Esophagus muscularis mucosa (tissue), 4 donors: ENCODE measurements around the gene NDUFAF8. TPM values are rescaled to one million over a fixed set of nuclear protein-coding genes. Genes with fewer than 3 reads are reported as not detected.

Experiments used
- DNase-seq: peaks from one replicate; pipeline ENCODE4 v3.0.0-alpha.2; 2017; ENCODE audit errors: extremely low spot score
- H3K27ac ChIP-seq, 4 donors: fragments of 200-600 bp; sonication (generic); replicated peaks in 1 of 4; 1 replicate in 3 of 4; 2 replicates in 1 of 4; pipeline ENCODE4 v1.5.1; 2016 to 2019; ENCODE audit warnings: mild to moderate bottlenecking in 1 of 4
- H3K27me3 ChIP-seq, 4 donors: fragments of 200-600 bp; sonication (generic); one replicate each; pipeline versions ENCODE4 v1.5.1 to v1.6.0; 2016 to 2019
- H3K36me3 ChIP-seq, 4 donors: fragments of 200-600 bp; sonication (generic); one replicate each; pipeline ENCODE4 v1.5.1; 2016 to 2019
- H3K4me1 ChIP-seq, 4 donors: fragments of 200-600 bp; sonication (generic); one replicate each; pipeline ENCODE4 v1.5.1; 2016 to 2019
- H3K4me3 ChIP-seq, 4 donors: fragments of 200-600 bp; sonication (generic); 1 replicate in 2 of 4; 2 replicates in 2 of 4; pipeline ENCODE4 v1.5.1; 2016 to 2019; ENCODE audit warnings: mild to moderate bottlenecking in 4 of 4, moderate library complexity in 1 of 4
- H3K9me3 ChIP-seq, 4 donors: fragments of 200-600 bp; sonication (generic); 1 replicate in 3 of 4; 2 replicates in 1 of 4; pipeline ENCODE4 v1.5.1; 2016 to 2019
- EP300 ChIP-seq: sonication (generic); formaldehyde crosslinking; IDR thresholded peaks from one replicate; pipeline ENCODE4 v1.6.1; 2017; ENCODE audit warnings: antibody characterized with exemption
- POLR2A ChIP-seq: fragments of 450-650 bp; IDR thresholded peaks from one replicate; pipeline ENCODE4 v1.6.1; 2017; ENCODE audit warnings: antibody characterized with exemption, moderate library complexity, mild to moderate bottlenecking, low read depth
- POLR2AphosphoS5 ChIP-seq, 2 donors: sonication (generic); formaldehyde crosslinking; IDR thresholded peaks; one replicate each; pipeline ENCODE4 v1.6.1; 2017; ENCODE audit warnings: antibody characterized with exemption in 2 of 2
- WGBS: methylation state at CpG from one replicate; pipeline ENCODE4 v1.1.5; 2018; 5-methylcytosine and 5-hydroxymethylcytosine counted together
- intact Hi-C: fragments of 100-400 bp; cut with DNase I; formaldehyde crosslinking; loops from one replicate; pipeline ENCODE4 v1.15.1; 2023
- total RNA-seq, 4 donors: library from RNA; depleted of rRNA; stranded (reverse); fragments of >200 nt; gene quantifications; one replicate each; pipeline versions ENCODE4 v1.1.0 to v1.2.1, GENCODE V29; 2016
- TF ChIP-seq, protein P1 (sequence below), 3 experiments: fragments of 200-600 bp in 2 of 3; fragments of 450-650 bp in 1 of 3; sonication (generic) in 2 of 3; IDR thresholded peaks; one replicate each; pipeline ENCODE4 v1.5.1; 2017 to 2019; ENCODE audit warnings: antibody characterized with exemption in 3 of 3, mild to moderate bottlenecking in 2 of 3, moderate library complexity in 1 of 3

NDUFAF8 gene
- total RNA-seq, 4 donors from 2014 or later = 34.6 to 54.8 (median 40.4) TPM

DNA sequence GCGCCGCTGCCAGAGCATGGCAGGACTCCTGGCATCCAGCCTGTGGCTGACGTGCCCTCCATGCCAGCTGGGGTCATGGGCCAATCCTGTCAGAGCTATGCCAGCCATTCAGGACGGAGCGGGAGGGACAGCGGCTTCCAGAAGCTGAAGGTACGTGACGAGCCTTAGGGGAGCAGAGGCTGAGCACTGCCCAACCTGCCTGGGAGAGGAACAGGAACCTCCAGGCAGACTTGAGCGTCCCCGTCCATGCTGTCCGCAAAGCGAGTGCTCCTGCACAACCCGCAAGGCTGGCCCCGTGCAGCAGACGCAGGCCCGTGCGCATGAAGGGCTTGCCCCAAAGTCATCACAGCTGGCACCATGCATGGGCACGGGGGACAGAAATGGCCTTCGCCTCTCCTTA is 21.5 kb downstream of the NDUFAF8 start:
- DNase-seq = no peak
- Histone ChIP-seq H3K27me3 (no peaks in the 10 kb centered on the region), H3K36me3 (peaks cover 40 to 86% (median 78%) of the 10 kb centered on the region in 4 donors), H3K27ac (no peak overlapping the region), H3K4me1 (peaks cover 2 to 22% (median 18%) of the 10 kb centered on the region in 4 donors), H3K4me3 (no peak overlapping the region), H3K9me3 (no peaks in the 10 kb centered on the region)
- intact Hi-C loops = no loop called here
- WGBS = 92% methylated on average over 11 of the region's 19 CpGs
- TF ChIP-seq EP300 (no peak), POLR2A (no peak), POLR2AphosphoS5 (IDR thresholded peaks at IDR 0.05) (no peak)
- TF ChIP-seq, protein P1, sequence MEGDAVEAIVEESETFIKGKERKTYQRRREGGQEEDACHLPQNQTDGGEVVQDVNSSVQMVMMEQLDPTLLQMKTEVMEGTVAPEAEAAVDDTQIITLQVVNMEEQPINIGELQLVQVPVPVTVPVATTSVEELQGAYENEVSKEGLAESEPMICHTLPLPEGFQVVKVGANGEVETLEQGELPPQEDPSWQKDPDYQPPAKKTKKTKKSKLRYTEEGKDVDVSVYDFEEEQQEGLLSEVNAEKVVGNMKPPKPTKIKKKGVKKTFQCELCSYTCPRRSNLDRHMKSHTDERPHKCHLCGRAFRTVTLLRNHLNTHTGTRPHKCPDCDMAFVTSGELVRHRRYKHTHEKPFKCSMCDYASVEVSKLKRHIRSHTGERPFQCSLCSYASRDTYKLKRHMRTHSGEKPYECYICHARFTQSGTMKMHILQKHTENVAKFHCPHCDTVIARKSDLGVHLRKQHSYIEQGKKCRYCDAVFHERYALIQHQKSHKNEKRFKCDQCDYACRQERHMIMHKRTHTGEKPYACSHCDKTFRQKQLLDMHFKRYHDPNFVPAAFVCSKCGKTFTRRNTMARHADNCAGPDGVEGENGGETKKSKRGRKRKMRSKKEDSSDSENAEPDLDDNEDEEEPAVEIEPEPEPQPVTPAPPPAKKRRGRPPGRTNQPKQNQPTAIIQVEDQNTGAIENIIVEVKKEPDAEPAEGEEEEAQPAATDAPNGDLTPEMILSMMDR (IDR thresholded peaks at IDR 0.05) = no peak

DNA sequence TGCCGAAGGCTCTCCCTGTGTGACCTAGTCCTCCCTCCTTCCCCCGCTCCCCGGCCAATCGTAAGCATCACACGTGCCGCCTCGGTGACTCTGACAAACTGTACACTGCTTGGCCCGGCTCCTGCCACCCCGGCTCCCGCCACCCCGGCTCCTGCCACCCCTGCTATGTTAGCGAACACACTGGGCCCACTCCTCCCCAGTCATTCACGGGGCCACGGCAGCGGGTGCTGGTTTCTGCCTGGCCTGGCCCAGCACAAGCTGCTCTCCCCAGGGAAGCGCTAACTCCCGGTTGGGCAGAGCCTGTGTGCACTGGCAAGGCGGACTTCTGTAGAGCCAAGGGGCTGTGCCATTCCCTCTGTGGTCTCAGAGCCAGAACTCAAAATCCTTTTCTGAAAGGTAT is 22.0 kb downstream of the NDUFAF8 start:
- no peak overlapping the region for H3K27ac ChIP-seq
- H3K4me1 ChIP-seq = peaks cover 0 to 17% (median 13%) of the 10 kb centered on the region in 4 donors
- H3K27me3 ChIP-seq = no peaks in the 10 kb centered on the region
- TF ChIP-seq EP300 = no peak
- no peak for TF ChIP-seq POLR2AphosphoS5 (IDR thresholded peaks at IDR 0.05)
- no peak for TF ChIP-seq POLR2A
- WGBS = 92% methylated on average over 18 of the region's 18 CpGs
- no peaks in the 10 kb centered on the region for H3K9me3 ChIP-seq
- no peak overlapping the region for H3K4me3 ChIP-seq
- peaks cover 40 to 91% (median 83%) of the 10 kb centered on the region in 4 donors for H3K36me3 ChIP-seq
- DNase-seq = no peak
- intact Hi-C loops = no loop called here

DNA sequence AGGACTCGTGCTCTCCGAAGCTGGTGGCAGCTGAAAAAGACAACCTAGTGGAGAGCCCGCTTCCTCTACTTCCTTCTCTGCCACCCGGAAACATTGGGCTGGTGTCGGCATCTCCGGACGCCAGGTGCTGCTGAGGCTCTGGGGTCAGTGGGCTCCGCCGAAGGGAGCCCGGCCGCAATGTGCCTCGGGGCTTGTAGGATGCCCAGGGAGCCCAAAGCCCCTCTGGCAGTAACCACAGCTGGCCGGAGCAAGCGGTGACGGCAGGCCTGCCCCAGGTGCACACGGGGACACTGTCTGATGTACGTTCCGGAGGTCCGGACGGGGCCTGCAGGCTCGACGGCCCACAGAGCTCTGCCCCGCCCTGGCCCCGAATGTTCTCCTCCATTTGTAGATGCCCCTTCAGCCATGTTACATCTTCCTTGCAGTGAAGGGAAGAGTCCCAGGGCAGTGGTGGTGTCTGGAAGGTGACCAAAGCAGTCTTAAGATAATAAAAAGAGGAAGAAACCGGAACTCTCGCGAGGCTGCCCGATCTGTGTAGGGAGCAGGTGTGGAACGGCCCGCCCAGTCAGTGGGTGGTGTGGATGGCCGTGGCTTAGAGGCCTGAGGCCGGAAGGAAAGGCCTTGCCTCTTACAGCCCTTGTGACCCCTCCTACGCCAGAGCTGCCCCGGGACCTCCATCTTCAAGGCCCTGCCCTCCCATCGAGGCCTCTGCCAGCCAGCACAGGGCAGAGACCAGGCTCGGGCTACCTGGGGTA is 22.6 kb downstream of the NDUFAF8 start:
- TF ChIP-seq, protein P1 (IDR thresholded peaks at IDR 0.05) = no peak
- TF ChIP-seq POLR2AphosphoS5 (IDR thresholded peaks at IDR 0.05) (no peak), POLR2A (no peak), EP300 (no peak)
- Histone ChIP-seq H3K27me3 (no peaks in the 10 kb centered on the region), H3K9me3 (no peaks in the 10 kb centered on the region), H3K4me3 (no peak overlapping the region), H3K4me1 (peaks cover 0 to 10% (median 7%) of the 10 kb centered on the region in 4 donors), H3K36me3 (peaks cover 43 to 96% (median 83%) of the 10 kb centered on the region in 4 donors), H3K27ac (no peak overlapping the region)
- WGBS = 90% methylated on average over 15 of the region's 36 CpGs
- no peak for DNase-seq
- intact Hi-C loops = no loop called here

DNA sequence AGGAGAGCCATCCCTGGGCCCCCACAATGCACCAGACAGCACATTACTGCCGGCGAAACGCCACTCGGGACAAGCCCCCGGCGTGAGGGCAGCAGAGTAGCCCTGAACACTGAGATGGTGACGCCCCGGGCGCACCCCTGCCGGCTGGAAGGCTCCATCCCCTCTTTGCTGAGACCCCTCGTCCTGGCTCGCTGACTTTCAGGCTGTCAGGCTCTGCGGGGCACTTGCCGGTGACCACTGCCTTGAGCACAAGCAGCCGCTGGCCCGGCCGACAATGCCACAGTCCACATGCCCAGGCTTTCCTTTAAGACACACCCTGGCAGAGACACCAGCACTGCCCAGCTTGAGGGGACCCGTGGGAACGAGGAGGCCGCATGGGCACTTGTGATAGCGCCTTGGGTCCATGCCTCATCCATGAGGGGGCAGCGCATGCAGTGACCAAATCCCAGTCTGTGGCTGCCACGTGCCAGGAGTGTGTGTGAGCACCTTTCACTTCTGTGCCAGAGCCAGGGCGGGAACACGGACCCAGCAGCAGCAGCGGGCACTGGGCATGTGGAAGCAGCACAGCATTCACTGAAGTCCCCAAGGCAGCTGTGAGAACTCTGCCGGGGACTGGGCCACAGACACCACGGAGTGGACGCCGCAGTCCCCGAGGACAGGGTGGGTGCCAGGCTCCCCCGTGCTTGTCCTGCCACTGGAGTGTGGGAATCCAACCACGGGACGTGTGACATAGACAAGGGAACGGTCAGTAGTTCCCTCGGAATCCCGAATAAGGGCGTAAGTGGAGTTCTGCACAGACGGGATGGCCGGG is 24.5 kb downstream of the NDUFAF8 start:
- DNase-seq = no peak
- H3K9me3 ChIP-seq = no peaks in the 10 kb centered on the region
- TF ChIP-seq EP300 = no peak
- TF ChIP-seq, protein P1 (IDR thresholded peaks at IDR 0.05) = no peak
- no peak for TF ChIP-seq POLR2A
- TF ChIP-seq POLR2AphosphoS5 (IDR thresholded peaks at IDR 0.05) = no peak
- H3K36me3 ChIP-seq = peaks cover 50 to 92% (median 81%) of the 10 kb centered on the region in 4 donors
- no peak overlapping the region for H3K27ac ChIP-seq
- no peak overlapping the region for H3K4me3 ChIP-seq
- WGBS = 97% methylated on average over 20 of the region's 40 CpGs
- intact Hi-C loops = no loop called here
- no peaks in the 10 kb centered on the region for H3K4me1 ChIP-seq
- H3K27me3 ChIP-seq = no peaks in the 10 kb centered on the region

DNA sequence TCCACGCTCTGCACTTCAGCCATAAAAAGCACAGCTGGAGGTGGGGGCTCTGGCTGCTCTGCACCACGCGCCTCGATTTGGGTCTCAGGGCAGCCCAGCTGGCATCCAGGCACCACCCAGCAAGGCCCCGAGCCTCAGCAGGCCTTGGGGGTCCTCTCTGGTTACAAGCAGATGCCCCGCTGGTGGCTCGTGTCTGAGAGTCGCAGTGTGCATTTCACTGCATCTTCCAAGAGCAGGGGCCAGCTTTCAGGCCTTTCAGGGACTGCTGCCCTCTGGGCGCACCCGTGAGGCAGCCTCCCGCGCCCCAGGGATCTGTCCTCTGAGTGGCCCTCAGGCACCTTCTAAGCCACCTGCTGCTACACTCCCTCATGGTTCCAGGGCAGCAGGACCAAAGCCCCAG is 25.5 kb downstream of the NDUFAF8 start:
- TF ChIP-seq POLR2AphosphoS5 (IDR thresholded peaks at IDR 0.05) (no peak), EP300 (no peak), POLR2A (no peak)
- TF ChIP-seq, protein P1 (IDR thresholded peaks at IDR 0.05) = no peak
- DNase-seq = no peak
- Histone ChIP-seq H3K4me1 (no peaks in the 10 kb centered on the region), H3K4me3 (no peak overlapping the region), H3K36me3 (peaks cover 48 to 92% (median 80%) of the 10 kb centered on the region in 4 donors), H3K27ac (no peak overlapping the region), H3K9me3 (no peaks in the 10 kb centered on the region), H3K27me3 (no peaks in the 10 kb centered on the region)
- intact Hi-C loops = no loop called here
- WGBS = 87% methylated on average over 5 of the region's 12 CpGs
